RWPE2 (cell line): ENCODE results near the gene RRP12.

Experiments used
- ATAC-seq: fragments of 200-7000 bp; cut with Tn5 transposase; 3 replicates; pipeline ENCODE4 v1.9.1; 2021; ENCODE audit warnings: low read depth
- DNase-seq: peaks from one replicate; pipeline ENCODE4 v3.0.0-alpha.2; 2020; ENCODE audit warnings: low spot score
- H3K27ac ChIP-seq: fragments of 450-650 bp; 2 replicates; pipeline ENCODE4 v1.5.1; 2017; ENCODE audit warnings: mild to moderate bottlenecking; ENCODE audit not compliant: poor library complexity, severe bottlenecking
- H3K27me3 ChIP-seq: fragments of 250-450 bp; sonication (Bioruptor Pico); 2 replicates; pipeline ENCODE4 v1.5.1; 2021; ENCODE audit warnings: mild to moderate bottlenecking, moderate library complexity; ENCODE audit not compliant: insufficient read depth, poor library complexity, severe bottlenecking
- H3K36me3 ChIP-seq: fragments of 250-450 bp; sonication (Bioruptor Pico); 2 replicates; pipeline ENCODE4 v1.5.1; 2020; ENCODE audit warnings: low read depth, mild to moderate bottlenecking, moderate library complexity
- H3K4me1 ChIP-seq: fragments of 250-450 bp; sonication (Bioruptor Pico); 2 replicates; pipeline ENCODE4 v1.5.1; 2021; ENCODE audit warnings: mild to moderate bottlenecking, moderate library complexity; ENCODE audit not compliant: insufficient read depth, poor library complexity, severe bottlenecking
- H3K4me3 ChIP-seq: fragments of 250-450 bp; sonication (Bioruptor Pico); 2 replicates; pipeline ENCODE4 v1.5.1; 2021; ENCODE audit warnings: mild to moderate bottlenecking, moderate library complexity; ENCODE audit not compliant: severe bottlenecking
- H3K9me3 ChIP-seq: fragments of 250-450 bp; sonication (Bioruptor Pico); 2 replicates; pipeline ENCODE4 v1.5.1; 2021; ENCODE audit warnings: mild to moderate bottlenecking, moderate library complexity; ENCODE audit not compliant: severe bottlenecking
- CTCF ChIP-seq: fragments of 450-650 bp; IDR thresholded peaks from one replicate; pipeline ENCODE4 v1.5.1; 2017; ENCODE audit warnings: mild to moderate bottlenecking, moderate library complexity; ENCODE audit not compliant: poor library complexity, severe bottlenecking

RRP12 gene

GRCh38 chr10:97444212-97444611 is 43.1 kb upstream of the RRP12 start:
- Histone ChIP-seq H3K4me3 (no peak overlapping the region), H3K36me3 (peaks cover 46% of the 10 kb centered on the region), H3K4me1 (peaks cover 8% of the 10 kb centered on the region), H3K9me3 (no peaks in the 10 kb centered on the region), H3K27ac (no peak overlapping the region), H3K27me3 (no peaks in the 10 kb centered on the region)
- no peak for TF ChIP-seq CTCF
- DNase-seq (no peak), ATAC-seq (no peak)

- no peaks in the 10 kb centered on the region for H3K27me3 ChIP-seq
- H3K4me1 ChIP-seq = peaks cover 4% of the 10 kb centered on the region
- no peak overlapping the region for H3K4me3 ChIP-seq
- DNase-seq (no peak), ATAC-seq (no peak)
- no peak overlapping the region for H3K27ac ChIP-seq
- no peak for TF ChIP-seq CTCF
- H3K36me3 ChIP-seq = peaks cover 57% of the 10 kb centered on the region
- no peaks in the 10 kb centered on the region for H3K9me3 ChIP-seq
Observed at GRCh38 chr10:97442277-97442676, 41.1 kb upstream of the RRP12 start.

GRCh38 chr10:97435211-97435610 is 34.1 kb upstream of the RRP12 start:
- Histone ChIP-seq H3K36me3 (peaks cover 87% of the 10 kb centered on the region), H3K27me3 (no peaks in the 10 kb centered on the region), H3K27ac (no peak overlapping the region), H3K4me3 (no peak overlapping the region), H3K4me1 (no peaks in the 10 kb centered on the region), H3K9me3 (no peaks in the 10 kb centered on the region)
- ATAC-seq = no peak
- DNase-seq = no peak
- TF ChIP-seq CTCF = no peak

GRCh38 chr10:97434557-97434956 is 33.4 kb upstream of the RRP12 start:
- Histone ChIP-seq H3K9me3 (no peaks in the 10 kb centered on the region), H3K4me3 (no peak overlapping the region), H3K27me3 (no peaks in the 10 kb centered on the region), H3K36me3 (peaks cover 89% of the 10 kb centered on the region), H3K4me1 (no peaks in the 10 kb centered on the region), H3K27ac (no peak overlapping the region)
- peak; percentile 27; the same call in 2 of the 3 replicates for ATAC-seq
- no peak for TF ChIP-seq CTCF
- DNase-seq = no peak

- ATAC-seq = peak; percentile 65
- Histone ChIP-seq H3K27ac (no peak overlapping the region), H3K9me3 (no peaks in the 10 kb centered on the region), H3K4me3 (no peak overlapping the region), H3K4me1 (no peaks in the 10 kb centered on the region), H3K27me3 (no peaks in the 10 kb centered on the region), H3K36me3 (peaks cover 89% of the 10 kb centered on the region)
- peak; percentile 5 for TF ChIP-seq CTCF
- no peak for DNase-seq
Observed at GRCh38 chr10:97434055-97434454, 32.9 kb upstream of the RRP12 start.
